Tibial nerve (tissue), 4 donors: Measurements from ENCODE around the gene NUTM2F. TPM values are rescaled to one million over a fixed set of nuclear protein-coding genes. Genes with fewer than 3 reads are reported as not detected.
"Not testable (repeated sequence)": the region's sequence is repeated elsewhere in the genome, so short reads cannot be mapped to it uniquely, and the experiment has no call there.

ENCODE experiments used
- DNase-seq, 2 donors: peaks; one replicate each; pipeline ENCODE4 v3.0.0-alpha.2; 2019; ENCODE audit warnings: low spot score in 2 of 2
- H3K27ac ChIP-seq, 4 donors: fragments of 200-600 bp; sonication (generic) in 3 of 4; one replicate each; pipeline ENCODE4 v1.5.1; 2017 to 2019; ENCODE audit warnings: mild to moderate bottlenecking in 1 of 4
- H3K27me3 ChIP-seq, 2 donors: fragments of 200-600 bp; sonication (generic) in 1 of 2; one replicate each; pipeline versions ENCODE4 v1.5.1 to v1.6.0; 2017 to 2019
- H3K36me3 ChIP-seq, 3 donors: fragments of 200-600 bp; sonication (generic); one replicate each; pipeline ENCODE4 v1.5.1; 2018 to 2019
- H3K4me1 ChIP-seq, 4 donors: fragments of 200-600 bp; sonication (generic) in 3 of 4; one replicate each; pipeline ENCODE4 v1.5.1; 2017 to 2019
- H3K4me3 ChIP-seq, 4 donors: fragments of 200-600 bp; sonication (generic) in 3 of 4; one replicate each; pipeline ENCODE4 v1.5.1; 2017 to 2019; ENCODE audit warnings: mild to moderate bottlenecking in 1 of 4, moderate library complexity in 1 of 4
- H3K9me3 ChIP-seq, 4 donors: fragments of 200-600 bp; sonication (generic) in 3 of 4; one replicate each; pipeline ENCODE4 v1.5.1; 2017 to 2019
- CTCF ChIP-seq, 5 experiments: fragments of 200-600 bp in 3 of 5; fragments of 450-650 bp in 2 of 5; sonication (generic) in 3 of 5; IDR thresholded peaks; one replicate each; pipeline ENCODE4 v1.5.1; 2016 to 2019; ENCODE audit warnings: antibody characterized with exemption in 5 of 5, mild to moderate bottlenecking in 3 of 5, moderate library complexity in 2 of 5
- EP300 ChIP-seq, 2 donors: sonication (generic); formaldehyde crosslinking; IDR thresholded peaks; one replicate each; pipeline ENCODE4 v1.6.1; 2017; ENCODE audit warnings: antibody characterized with exemption in 2 of 2, mild to moderate bottlenecking in 1 of 2
- POLR2A ChIP-seq, 2 donors: fragments of 450-650 bp; IDR thresholded peaks; one replicate each; pipeline ENCODE4 v1.6.1; 2017; ENCODE audit warnings: antibody characterized with exemption in 2 of 2, mild to moderate bottlenecking in 2 of 2, moderate library complexity in 2 of 2
- WGBS, 2 donors: methylation state at CpG; one replicate each; pipeline ENCODE4 v1.1.5; 2018; 5-methylcytosine and 5-hydroxymethylcytosine counted together
- total RNA-seq, 4 donors: library from RNA; depleted of rRNA; stranded (reverse); fragments of >200 nt; gene quantifications; one replicate each; pipeline ENCODE4 v1.1.0, GENCODE V29; 2016

The NUTM2F gene
- total RNA-seq, 4 donors from 2014 or later: 0.21 TPM; not detected in 3

GRCh38 chr9:94338723-94339122 is 10.3 kb upstream of the NUTM2F start:
- not testable (repeated sequence) for H3K36me3 ChIP-seq, DNase-seq, H3K27ac ChIP-seq, H3K27me3 ChIP-seq, H3K4me3 ChIP-seq, H3K4me1 ChIP-seq, H3K9me3 ChIP-seq
- 69 to 70% methylated on average over 7 of the region's 7 CpGs for whole genome bisulfite sequencing, 2 donors

DNA sequence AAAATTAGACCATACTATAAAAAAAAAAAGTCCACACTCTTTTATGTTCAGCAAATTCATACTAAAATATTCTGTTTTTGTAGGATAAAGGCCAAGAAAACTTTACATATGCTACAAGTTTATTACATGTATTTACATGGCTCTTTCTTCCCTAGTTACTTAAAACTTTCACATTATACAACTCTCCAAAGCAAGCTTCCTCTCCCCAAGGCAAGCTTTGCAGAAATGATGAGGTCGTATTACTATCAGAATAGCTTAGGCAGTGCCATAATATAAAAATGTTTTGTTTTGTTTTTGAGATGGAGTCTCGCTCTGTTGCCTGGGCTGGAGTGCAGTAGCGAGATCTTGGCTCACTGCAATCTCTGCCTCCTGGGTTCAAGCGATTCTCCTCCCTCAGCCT is 8.0 kb upstream of the NUTM2F start:
- H3K4me1 ChIP-seq, H3K27ac ChIP-seq, H3K4me3 ChIP-seq, H3K9me3 ChIP-seq, DNase-seq, H3K27me3 ChIP-seq, H3K36me3 ChIP-seq: not testable (repeated sequence)
- WGBS, 2 donors: 63 to 66% methylated on average over 4 of the region's 4 CpGs

DNA sequence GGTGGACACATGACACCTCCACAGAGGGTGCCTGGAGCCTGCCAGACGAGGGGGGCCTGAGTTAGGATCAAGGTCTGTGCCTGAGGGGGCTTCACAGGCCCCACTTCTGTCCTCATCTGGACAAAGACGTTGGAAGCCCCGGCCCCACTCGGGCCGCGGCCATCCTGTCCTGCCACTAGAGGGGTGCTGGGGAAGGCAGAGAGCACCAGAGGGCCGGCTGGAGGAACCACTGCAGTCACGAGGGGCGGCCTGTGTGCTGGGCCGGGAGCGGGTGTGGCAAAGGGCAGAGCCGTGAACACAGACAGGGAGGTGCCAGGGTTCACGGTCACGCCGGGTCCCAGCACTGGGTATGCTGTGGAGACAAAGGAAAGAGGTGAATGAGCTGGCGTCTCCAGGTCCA is 2.9 kb downstream of the NUTM2F start:
- not testable (repeated sequence) for H3K27me3 ChIP-seq, H3K4me3 ChIP-seq, H3K27ac ChIP-seq, H3K9me3 ChIP-seq, H3K36me3 ChIP-seq, DNase-seq, H3K4me1 ChIP-seq
- 72 to 89% methylated on average over 9 of the region's 16 CpGs for WGBS, 2 donors

DNA sequence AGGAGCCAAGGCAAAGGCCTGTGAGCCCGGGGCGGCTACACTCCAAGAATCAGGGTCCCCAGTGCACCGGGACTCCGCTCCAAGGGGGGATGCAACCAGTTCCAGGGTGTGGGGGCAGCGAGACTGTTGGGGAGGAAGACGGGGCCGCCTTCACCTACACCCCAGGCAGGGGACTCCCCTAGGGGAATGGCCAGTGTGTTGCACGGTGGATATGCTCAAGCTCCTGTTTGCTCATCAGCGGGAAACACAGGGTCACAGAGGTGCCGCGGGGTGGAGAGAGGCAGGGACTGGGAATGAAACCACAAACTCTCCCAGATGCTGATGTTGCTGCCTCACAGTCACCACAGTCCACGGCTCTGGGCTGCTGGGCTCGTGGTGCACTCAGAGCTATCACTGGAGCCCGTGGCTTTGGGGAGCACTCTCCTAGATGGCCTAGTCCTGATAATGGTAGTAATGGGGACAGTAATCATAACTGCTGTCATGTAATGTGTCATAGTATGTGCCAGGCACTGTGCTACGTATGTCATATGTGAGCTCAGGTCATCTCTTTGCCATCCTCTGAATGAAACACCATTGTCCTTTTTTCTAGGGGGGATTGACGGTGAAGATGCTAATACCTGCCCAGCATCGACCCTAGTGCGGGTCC is 5.2 kb downstream of the NUTM2F start:
- H3K27ac ChIP-seq, DNase-seq, H3K9me3 ChIP-seq, H3K27me3 ChIP-seq, H3K4me1 ChIP-seq, H3K4me3 ChIP-seq, H3K36me3 ChIP-seq: not testable (repeated sequence)
- WGBS, 2 donors: 77 to 85% methylated on average over 11 to 13 of the region's 18 CpGs

DNA sequence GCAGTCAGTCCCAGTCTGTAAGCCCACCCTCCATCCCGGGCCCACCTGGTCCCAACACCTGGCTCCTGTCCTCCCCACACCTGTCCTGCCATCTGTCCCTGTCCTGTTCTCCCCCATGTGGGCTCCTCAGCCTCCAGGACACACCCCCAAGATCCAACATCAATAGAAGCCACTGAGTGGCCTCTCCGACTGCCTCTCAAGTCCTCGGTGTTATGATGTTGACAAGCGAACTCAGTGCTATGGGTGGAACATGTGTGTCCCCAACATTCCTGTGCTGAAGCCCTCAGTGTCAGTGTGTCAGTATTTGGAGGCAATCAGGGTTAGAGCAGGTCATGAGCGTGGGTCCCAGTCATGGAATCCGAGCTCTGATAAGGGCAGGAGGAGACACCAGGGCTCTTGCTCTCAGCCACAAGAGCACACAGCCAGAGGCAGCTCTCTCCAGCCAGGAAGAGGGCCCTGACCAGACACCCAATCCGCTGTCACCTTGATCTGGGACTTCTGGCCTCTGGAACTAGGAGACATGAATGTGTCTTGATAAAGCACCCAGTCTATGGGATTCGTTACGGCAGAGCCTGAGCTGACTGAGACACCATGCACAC is 6.0 kb downstream of the NUTM2F start:
- H3K9me3 ChIP-seq, H3K27me3 ChIP-seq, H3K4me3 ChIP-seq, H3K27ac ChIP-seq, DNase-seq, H3K4me1 ChIP-seq, H3K36me3 ChIP-seq: not testable (repeated sequence)
- 60% methylated on average over 1 of the region's 9 CpGs; no CpG with 5 or more reads in 1 of the 2 donors for WGBS, 2 donors

- DNase-seq, H3K4me1 ChIP-seq, H3K27me3 ChIP-seq, H3K9me3 ChIP-seq, H3K36me3 ChIP-seq, H3K27ac ChIP-seq, H3K4me3 ChIP-seq: not testable (repeated sequence)
- no CpG with 5 or more reads among the region's 10 CpGs for WGBS, 2 donors
Observed at GRCh38 chr9:94317949-94318657, 10.3 kb downstream of the NUTM2F start.

GRCh38 chr9:94316236-94316635 is 12.2 kb downstream of the NUTM2F start:
- not testable (repeated sequence) for H3K27me3 ChIP-seq, DNase-seq, H3K4me1 ChIP-seq, H3K27ac ChIP-seq, H3K9me3 ChIP-seq, H3K36me3 ChIP-seq, H3K4me3 ChIP-seq
- WGBS, 2 donors: no CpG with 5 or more reads among the region's 5 CpGs

DNA sequence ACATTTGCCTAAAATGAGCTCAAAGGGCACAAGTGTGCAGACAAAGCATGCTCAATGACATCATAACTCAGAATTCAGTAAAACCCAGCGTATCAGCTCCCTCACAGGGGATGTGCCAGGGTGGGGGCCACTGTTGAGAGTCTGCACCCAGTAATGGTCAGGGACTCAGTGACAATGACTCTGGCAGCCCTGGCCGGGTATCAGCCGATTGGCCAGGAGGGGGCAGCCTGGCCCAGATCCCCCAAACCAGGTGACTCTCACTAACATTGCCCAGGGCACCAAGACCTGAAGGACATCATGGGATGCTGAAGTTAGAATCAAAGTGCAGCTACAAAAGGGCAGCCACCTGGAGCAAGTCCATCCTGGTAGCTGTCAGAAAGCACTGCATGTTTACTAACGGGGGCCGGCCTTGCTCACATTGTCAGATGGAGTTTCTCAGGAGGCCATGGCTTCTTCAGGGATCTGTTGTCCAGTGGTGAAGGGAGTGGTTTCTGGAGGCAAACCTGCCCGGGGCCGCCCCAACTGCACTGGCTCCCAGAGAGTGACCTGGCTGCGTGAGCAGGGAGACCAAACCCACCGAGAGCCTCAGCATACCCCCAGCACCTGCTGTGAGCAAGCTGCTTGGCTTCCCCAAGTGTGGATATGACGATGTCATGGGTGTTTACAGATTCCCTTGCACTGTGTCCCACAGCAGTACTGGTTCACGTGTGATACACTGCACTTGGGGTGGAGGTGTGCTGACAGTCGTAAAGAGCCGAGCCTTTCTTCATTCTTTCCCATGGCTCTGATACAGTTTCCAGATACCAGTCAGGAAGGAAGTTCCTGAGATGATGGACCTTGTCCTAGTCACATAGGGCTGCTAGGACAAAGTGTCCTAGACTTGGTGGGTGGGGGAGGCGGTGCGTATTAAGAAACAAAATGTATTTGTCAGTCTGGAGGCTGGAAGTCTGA is 13.1 kb downstream of the NUTM2F start:
- not testable (repeated sequence) for H3K4me1 ChIP-seq, H3K4me3 ChIP-seq, H3K9me3 ChIP-seq, DNase-seq, H3K27ac ChIP-seq, H3K36me3 ChIP-seq, H3K27me3 ChIP-seq
- WGBS, 2 donors: no CpG with 5 or more reads among the region's 15 CpGs

GRCh38 chr9:94303321-94303720 is 25.1 kb downstream of the NUTM2F start:
- H3K27ac ChIP-seq: no peak overlapping the region
- H3K27me3 ChIP-seq: no peaks in the 10 kb centered on the region
- H3K9me3 ChIP-seq: no peaks in the 10 kb centered on the region
- H3K36me3 ChIP-seq: peaks cover 0 to 31% (median 0%) of the 10 kb centered on the region in 3 donors
- TF ChIP-seq POLR2A (IDR thresholded peaks at IDR 0.05): no peak
- TF ChIP-seq EP300 (IDR thresholded peaks at IDR 0.05): no peak
- TF ChIP-seq CTCF (IDR thresholded peaks at IDR 0.05): no peak
- no peak overlapping the region for H3K4me3 ChIP-seq
- no peaks in the 10 kb centered on the region for H3K4me1 ChIP-seq
- no peak for DNase-seq
